GM21576 (cell line): Measurements from ENCODE around the gene HMCES.

Source experiments
- ATAC-seq: cut with Tn5 transposase; IDR thresholded peaks from one replicate; pipeline ENCODE4 v1.9.1; 2021; ENCODE audit warnings: mild to moderate bottlenecking, moderate library complexity; ENCODE audit not compliant: unreplicated experiment

Gene HMCES

DNA sequence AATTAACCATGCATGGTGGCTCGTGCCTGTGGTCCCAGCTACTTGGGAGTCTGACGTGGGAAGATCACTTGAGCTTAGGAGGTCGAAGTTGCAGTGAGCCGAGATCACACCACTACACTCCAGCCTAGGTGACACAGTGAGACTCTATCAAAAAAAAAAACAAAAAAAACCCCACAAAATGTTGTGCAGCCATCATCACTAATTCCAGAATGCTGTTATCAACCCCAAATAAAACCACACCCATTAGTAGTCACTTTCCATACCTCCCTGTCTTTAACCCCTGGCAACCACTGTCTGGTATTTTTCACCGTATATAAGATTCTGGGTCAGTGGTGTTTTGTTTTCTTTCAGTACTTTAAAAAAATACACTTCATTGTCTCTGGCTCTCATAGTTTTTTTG, 16.6 kb downstream of the HMCES start:
- ATAC-seq, result no peak

DNA sequence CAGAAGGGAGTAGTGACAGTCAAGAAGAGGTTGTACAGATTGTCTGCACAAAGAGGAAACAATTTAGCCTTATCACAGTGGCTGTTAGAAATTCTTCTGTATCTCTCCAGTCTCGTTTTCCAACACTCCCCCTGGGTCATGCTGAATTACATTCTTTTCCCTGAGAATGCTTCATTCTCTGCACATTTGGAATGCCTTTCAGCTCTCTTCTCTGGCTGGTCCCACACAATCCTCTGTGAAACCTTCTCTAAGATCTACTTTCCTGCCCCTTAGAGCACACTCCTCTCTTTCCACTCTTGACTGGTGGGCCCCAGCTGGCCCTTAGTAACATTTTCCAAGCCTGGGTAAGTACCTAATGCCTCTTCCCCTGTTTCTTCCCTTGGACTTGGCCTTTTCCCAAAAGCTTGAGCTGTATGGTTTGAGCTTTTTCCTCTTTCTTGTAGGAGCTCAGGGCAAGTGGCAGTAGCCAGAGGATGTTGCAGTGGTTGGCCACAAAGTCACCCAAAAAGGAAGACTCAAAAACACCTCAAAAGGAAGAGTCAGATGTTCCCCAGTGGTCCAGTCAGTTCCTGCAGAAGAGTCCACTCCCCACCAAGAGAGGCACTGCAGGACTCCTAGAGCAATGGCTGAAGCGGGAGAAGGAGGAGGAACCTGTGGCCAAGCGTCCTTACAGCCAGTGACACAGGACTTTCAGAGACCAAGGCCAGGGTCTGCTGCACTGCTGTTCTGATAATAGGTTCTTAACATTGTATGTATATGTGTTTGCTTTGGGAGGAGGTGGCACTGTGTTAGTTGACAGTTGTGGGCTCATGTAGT, 25.7 kb downstream of the HMCES start:
- no peak for ATAC-seq

DNA sequence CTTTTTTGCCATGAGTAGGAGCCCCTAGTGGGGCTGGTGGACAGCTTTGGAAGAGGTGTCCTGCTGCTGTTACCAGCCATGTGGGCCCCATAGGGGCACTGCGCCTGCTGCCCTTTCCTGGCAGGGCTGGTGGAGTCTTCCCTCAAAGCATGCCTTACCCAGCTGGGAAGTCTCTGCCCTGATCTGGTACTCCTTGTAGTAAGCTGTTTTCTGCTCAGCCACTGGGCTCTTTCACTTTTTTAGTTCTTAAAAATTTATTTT, 26.2 kb downstream of the HMCES start:
- no peak for ATAC-seq

DNA sequence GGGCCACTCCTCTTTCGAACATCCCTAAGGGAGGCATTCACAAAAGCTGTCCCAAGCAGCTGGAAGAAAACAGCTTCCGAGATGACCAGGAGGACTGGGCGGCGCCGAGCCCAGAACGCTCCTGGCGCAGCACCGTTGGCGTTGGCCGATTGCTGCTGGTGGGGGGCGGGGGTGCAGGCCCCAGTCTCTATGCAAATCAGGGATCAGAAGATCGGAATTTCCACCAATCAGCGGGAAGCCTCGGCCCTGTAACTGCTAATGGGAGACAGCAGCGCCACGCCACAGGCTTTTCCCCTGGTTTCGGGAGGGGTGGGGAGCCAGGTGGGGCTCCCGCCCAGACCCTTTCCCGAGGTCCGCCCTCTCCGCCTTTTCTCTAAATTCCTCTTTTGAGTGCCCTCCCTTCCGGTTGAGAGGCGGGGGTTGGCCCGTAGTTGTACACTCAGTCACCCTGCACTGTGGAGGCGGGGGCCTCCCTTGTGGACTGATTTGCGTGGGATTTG, 27.0 kb downstream of the HMCES start:
- ATAC-seq, result no peak

DNA sequence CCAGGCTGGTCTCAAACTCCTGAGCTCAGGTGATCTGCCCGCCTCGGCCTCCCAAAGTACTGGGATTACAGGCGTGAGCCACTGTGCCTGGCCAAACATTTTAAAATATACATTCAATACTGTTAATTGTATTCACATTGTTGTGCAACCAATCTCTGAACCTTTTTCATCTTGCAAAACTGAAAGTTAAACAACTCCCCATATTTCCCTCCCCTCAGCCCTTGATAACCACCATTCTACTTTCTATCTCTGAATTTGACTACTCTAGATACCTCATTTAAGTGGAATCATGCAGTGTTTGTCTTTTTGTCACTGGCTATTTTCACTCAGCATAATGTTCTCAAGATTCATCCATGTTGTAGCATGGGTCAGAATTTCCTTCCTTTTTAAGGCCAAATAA, 30.0 kb downstream of the HMCES start:
- ATAC-seq, result no peak

DNA sequence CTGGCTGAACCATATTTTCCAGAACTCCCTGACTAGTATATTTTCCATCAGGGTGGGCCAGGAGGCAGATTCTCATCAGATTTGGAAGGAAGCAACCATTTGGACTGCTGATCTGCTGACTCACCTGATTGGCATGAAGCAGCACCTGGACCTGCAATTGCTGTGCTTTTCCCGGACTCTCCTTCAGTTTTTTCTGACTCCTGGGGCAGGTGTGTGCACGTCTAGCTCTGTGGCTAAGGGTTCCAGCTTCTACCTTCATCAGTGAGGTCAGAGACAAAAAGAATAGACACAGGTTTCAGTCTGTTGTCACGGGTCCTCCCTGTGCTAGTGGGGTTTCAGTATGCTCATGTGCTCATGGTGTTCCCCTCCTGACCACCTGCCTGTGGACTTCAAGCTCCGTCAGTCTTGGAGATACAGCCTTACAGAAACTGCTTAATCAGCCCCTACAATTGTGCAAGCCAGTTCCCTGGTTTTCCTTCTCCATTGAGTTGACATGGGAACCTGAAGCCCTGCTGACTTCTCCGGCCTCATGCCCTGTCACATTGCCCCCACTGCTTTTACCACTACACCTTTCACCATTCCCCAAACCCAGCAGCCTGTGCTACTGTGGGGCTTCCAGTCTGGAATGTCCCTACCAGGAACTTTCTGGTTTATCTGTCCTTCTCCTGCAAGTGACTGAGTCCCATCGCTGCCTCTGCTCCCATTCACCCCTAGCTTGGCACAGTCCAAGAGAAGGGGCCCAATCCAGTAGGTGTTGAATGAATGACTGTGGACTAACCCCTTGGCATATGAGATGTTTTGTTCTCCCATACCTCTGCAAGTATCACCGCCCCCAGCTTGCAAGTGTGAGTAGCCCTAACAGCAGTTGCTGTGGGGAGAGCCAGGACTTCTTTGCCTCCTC, 31.7 kb downstream of the HMCES start:
- ATAC-seq, result no peak

DNA sequence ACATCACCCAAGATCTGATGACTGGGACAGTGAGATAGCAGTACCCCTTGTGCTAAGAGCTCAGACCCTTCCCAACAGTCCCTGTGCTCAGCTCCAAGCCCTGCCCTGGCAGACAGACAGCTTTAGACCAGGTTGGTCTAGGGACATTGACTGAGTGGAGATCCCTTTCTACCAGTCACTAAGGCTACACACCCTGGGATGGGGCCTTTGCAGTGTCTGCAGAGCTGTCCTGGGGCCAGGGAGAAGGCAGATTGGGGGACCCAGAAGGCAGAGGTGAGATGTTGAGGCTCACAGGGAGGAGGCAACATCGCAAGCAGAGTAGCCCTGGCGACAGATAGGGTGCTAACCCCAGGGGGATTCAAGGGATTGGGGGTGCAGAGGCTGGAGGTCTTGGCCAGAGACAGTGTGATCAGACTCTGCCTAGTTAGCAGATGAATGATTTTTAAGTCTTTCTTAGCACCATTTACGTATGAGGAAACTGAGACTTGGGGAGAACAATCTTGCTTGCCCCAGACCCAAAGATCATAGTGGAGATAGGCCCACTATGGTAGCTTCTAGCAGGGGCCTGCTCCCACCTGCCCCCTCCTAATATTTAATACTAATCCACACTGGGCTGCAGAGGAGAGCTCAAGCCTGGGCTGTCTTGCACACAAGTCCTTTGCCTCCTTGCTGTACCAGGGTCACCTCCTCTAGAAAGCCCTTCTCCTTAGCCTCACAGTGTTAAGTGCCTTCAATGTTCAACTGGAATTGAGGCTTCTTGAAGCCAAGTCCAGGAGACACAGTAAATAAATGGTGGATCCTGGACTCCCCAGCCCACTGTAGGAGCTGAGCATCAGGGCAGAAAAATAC, 32.6 kb downstream of the HMCES start:
- ATAC-seq, result no peak

DNA sequence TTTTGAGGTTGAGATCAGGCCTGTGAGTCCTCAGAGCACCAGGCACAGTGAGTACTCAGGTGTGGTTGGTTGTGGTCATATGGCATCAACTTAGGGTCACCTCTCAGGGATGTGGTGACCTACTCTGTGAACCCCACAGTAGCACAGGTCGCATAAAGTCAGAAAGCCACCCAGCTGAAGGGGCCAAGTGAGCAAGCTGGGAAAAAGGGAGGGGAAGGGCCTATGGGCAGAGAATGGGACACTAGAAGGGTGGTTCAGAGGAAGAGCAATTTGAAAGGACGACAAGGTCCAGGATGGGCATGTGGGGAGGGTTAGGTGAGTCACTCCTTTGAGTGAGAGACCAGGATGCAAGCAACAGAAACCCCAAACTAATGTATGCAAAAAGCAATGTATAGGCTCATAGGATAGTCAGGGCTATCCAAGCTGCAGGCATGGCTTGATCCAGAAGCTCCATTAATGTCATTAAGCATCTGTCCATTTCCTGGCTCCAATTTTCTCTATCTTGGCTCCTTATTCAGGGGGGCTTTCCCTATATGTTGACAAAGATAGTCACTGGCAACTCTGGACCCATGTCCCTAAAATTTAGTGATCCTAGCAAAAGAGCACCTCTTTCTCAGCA, 33.5 kb downstream of the HMCES start:
- no peak for ATAC-seq

DNA sequence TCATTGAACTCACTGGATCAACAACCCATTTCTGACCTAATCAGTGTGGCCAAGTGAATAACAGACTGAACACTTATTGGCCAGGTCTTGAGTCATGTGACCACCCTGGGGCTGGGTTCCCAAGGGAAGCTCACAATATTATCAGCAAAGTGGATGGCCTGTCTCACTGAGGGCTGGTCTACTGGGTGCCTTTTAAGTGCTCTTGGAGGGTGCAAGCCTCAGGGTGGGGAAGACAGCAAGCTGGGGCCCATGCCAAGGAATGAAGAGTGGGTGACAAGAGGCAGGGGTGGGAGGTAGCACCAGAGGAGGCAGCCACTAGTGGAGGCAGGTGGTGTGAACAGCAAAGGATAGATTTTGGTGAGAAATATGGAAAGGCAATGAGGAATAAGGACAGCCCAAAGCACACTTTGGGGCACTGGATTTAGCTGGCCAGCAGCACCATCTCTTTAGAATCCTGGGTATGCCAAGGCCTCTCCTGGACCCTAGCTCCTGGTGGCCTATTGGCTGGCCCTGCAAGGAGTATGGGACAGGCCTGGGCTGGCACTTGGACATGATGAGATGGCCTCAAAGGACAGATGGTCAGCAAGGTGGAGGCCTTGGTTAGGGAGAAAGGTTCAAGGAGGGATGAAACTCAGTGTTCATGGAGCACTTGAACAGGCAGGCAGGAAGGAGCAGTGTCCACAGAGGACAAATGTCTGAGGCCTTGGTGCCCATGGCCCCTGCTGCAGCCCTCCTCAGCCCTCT, 34.2 kb downstream of the HMCES start:
- ATAC-seq, result no peak

DNA sequence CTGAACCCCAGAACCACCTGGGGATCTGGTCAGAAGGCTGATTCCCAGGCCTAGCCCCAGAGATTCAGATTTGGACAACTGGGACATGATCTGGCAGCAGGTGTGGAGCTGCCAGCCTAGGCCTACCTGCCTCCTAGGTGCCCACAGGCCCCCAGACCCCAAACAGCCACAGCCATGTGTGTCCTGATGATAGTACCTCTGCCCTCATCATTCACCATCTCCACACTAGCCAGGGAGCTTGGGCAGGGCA, 34.7 kb downstream of the HMCES start:
- no peak for ATAC-seq

DNA sequence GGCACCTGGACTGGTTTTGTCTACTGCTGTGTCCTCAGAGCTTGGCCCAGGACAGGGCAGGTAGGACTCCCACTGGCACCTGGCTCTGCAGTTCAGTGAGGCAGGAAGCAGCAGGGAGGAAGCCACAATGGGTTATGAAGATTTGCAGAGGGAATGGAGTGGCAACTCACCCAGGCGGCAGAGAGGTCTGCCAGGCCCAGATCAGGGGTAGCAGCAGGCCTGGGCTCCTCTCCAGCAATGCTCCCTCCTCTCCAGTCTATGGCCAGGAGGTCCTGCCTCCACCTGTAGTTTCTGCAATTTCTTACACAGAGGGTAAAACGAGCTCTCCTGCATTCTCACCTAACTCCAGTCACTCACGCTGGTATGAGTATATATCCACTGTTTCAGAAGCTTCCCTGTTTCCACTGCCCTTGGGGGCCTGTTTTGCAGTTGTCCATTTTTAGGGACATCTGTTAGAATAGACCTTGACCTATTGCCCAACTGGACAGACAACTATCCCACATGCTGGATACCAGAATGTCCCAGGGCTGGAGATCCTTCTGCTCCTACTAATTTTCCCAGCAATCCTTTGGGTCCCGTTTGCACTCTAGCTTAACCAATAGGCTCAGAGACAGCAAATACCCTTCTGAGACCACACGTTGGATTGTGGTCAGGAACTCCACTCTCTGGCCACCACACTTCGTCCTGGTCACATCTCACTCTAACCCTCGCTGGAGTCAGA, 35.2 kb downstream of the HMCES start:
- ATAC-seq, result no peak

DNA sequence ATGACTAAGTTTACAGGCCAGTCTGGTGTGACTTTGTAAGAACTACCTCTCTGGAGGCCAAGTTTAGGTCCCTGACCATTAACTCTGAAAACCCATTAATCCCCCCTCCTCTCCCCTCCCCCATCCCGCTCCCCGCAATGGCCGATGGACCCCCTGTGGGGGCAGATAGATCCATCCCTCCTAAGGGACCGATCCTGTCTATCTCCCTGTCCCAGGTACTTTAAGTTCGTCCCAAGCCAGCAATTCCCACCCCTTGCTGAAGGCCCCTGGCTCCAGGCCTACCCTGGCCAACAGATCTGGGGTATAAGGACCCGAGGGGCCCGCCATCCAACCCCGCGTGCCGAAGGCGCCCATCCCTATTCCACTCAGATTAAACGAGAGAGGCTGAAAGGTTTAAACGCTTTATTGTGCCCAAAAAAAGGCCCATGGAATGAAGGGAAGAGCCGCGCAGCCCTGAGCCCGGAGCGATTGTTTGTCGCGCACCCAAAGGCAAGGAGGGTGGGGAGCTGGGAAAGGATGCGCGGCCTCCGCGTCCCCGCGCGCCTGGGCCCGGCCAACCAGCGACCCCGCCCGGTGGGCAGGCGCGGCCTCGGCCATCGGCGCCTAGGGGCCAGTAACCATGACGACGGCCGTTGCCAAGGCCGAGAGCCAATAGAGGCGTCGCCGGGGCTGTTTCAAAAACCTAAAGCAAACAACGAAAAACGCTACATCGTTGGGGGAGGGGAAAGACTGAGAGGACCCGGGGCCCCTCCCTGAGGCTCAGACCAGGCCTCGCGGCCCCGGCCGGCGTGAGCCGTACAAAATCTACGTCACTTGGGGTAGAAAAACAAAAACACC, 35.9 kb downstream of the HMCES start:
- peak; percentile 29 for ATAC-seq

DNA sequence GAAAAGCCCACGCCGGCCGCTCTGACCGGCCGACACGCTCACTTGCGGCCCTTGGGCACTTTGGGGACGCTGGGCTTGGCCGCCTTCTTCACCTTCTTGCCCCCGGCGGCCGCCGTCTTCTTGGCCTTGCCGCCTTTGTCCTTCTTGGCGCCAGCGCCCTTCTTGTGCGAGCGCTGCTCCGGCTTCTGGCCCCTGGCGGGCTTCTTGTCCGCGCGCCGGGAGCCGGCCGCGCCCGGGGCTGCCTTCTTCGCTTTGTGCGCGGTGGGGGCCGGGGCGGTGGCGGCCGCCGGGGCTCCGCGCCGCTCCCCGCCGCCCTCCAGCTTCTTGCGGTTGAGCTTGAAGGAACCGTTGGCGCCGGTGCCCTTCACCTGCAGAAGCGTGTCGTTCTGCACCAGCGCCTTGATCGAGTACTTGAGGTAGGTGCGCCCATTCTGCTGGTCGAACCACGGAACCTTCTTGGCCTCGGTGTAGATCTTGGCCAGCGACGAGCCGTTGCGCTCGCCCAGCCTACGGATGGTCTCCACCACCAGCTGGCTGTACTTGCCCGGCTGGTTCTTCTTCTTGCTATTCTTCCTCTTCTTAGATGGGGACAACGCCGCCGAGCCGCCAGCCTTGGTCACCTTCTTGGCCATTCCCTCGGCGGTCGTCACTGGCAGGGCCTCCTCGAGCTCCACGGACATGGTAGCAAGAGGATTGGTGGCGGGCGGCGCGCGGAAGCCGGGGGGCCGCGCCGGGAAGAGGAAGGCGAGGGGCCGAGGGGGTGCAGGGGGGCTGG, 36.7 kb downstream of the HMCES start:
- ATAC-seq, result no peak

DNA sequence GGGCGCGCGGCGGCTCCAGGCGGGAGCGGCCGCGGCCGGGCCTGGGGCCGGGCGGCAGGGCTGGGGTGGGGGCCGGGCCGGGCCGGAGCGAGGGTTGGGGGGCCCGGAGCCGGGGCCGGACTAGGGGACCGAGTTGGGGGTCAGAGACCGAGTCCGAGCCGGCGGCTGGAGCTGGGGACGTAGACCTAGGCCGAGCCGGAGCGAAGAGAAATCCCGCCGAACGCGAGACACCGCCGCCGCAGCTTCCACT, 37.3 kb downstream of the HMCES start:
- no peak for ATAC-seq

DNA sequence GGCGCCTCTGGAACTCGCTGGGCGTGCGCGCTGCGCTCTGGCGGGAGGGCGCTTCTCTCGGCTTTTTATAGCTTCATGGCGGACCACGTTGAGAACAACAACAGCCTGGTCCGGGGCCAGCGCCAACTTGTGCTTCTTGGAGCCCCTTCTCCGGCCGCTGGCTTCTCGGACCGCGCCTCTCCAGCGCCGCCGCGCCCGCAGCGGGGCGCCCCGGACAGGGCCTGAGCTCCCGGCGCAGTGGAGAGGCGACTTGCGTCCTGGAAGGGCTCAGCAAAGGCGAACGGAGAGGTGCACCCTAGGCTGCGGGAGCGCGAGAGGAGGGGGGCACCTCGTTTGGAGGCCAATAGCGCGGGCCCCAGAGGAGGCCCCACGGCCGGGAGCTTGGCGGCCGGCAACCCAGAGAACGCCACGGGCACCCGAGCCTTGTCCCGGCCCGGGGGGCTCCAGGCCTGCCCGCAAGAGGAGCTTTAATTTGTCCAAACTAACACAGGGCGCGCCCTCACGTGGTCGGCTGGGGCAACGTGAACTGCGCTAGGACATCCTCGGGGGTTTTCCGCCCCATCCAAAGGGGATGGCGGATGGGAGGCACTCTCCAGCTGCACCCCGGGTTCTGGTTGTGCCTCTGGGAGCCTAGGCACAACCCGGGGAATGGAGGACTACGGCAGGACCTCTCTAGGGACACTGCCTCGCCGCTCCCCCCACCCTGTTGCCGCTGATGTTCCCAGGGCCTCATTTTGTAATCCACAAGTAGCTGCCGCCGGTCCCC, 37.8 kb downstream of the HMCES start:
- peak; percentile 35 for ATAC-seq

DNA sequence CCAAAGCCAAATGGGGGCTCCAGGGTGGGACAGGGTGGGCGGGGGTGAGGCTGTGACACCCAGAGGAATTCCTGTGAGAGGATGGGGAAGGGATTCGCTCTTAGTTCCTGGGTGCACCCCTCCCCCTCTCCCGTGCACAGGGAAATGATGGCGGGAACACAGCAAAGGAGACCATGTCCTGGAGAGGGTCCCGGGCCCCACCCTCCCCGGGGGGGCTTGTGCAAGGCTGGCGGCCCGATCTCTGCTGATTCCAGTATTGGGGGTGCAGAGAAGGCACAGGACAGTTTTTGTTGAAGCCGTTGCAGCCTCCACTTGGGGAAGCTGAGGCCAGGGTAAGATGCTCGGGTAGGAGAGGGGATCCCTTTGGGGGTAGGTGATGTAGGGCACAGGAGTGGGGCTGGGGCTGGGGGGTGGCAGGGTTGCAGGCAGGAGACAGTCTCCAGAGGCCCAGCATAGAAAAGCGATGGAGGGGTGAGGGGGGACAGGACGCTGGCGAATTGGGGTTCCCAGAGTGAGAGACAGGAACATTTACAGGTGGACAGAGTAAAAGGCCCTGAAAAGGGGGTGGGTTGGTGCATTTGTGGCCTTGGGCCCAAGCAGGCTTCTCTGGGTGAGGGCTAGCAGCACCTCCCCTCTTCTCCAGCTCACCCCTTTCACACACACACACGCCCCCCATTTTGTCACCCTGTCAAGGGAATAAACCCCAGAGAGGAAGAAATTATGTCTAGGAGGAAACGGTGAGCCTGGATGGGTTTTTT, 38.5 kb downstream of the HMCES start:
- no peak for ATAC-seq

DNA sequence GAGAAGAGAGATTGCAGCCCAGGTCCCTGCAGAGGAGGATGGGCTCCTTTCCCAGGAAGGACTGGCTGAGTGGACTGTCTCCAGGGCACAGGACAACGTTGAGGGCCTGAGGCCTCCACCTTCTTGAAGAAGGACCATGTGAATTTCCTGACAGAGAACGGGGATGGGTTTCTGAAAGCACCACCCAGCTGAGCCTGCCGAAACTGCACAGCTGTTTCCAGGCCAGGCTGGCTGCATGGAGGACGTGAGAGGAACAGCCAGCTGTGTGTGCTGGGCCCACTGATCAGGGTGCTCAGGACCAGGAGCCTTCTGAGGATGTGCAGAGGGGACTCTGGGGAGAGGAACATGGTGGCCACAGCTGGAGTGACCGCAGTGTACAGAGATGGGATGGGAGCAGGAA, 39.2 kb downstream of the HMCES start:
- no peak for ATAC-seq
